Gastrocnemius medialis (tissue), 4 donors: ENCODE data around the gene LAMC3. TPM values are rescaled to one million over a fixed set of nuclear protein-coding genes. Genes with fewer than 3 reads are reported as not detected.

Experiments
- ATAC-seq, 2 donors: fragments of 150-250 bp; one replicate each; pipeline ENCODE4 v1.9.1; 2016
- DNase-seq, 2 donors: peaks; one replicate each; pipeline ENCODE4 v3.0.0-alpha.2; 2019
- H3K27ac ChIP-seq, 4 donors: fragments of 200-600 bp; sonication (generic); 1 replicate in 1 of 4; 2 replicates in 3 of 4; pipeline ENCODE4 v1.5.1; 2016 to 2018; ENCODE audit warnings: mild to moderate bottlenecking in 2 of 4, moderate library complexity in 1 of 4
- H3K27me3 ChIP-seq, 3 donors: fragments of 200-600 bp; sonication (generic) in 2 of 3; 1 replicate in 1 of 3; 2 replicates in 2 of 3; pipeline versions ENCODE4 v1.5.1 to v1.6.0; 2016 to 2019; ENCODE audit warnings: mild to moderate bottlenecking in 1 of 3, moderate library complexity in 1 of 3
- H3K36me3 ChIP-seq, 2 donors: fragments of 200-600 bp; sonication (generic) in 1 of 2; one replicate each; pipeline ENCODE4 v1.5.1; 2017 to 2018
- H3K4me1 ChIP-seq, 2 donors: fragments of 200-600 bp; sonication (generic) in 1 of 2; one replicate each; pipeline ENCODE4 v1.5.1; 2016 to 2017; ENCODE audit warnings: mild to moderate bottlenecking in 2 of 2
- H3K4me3 ChIP-seq, 4 donors: fragments of 200-600 bp; sonication (generic) in 3 of 4; 1 replicate in 1 of 4; 2 replicates in 3 of 4; pipeline ENCODE4 v1.5.1; 2016 to 2019; ENCODE audit warnings: mild to moderate bottlenecking in 2 of 4
- H3K9me3 ChIP-seq, 3 donors: fragments of 200-600 bp; sonication (generic) in 2 of 3; 1 replicate in 1 of 3; 2 replicates in 2 of 3; pipeline ENCODE4 v1.5.1; 2016 to 2019
- CTCF ChIP-seq, 5 experiments: fragments of 450-650 bp in 3 of 5; fragments of 200-600 bp in 2 of 5; sonication (generic) in 2 of 5; IDR thresholded peaks in 4 of 5; conservative IDR thresholded peaks in 1 of 5; 1 replicate in 4 of 5; 2 replicates in 1 of 5; pipeline ENCODE4 v1.5.1; 2016 to 2019; ENCODE audit warnings: antibody characterized with exemption in 5 of 5, mild to moderate bottlenecking in 3 of 5, moderate library complexity in 3 of 5
- POLR2A ChIP-seq, 2 donors: fragments of 450-650 bp; IDR thresholded peaks; one replicate each; pipeline ENCODE4 v1.6.1; 2017; ENCODE audit warnings: antibody characterized with exemption in 2 of 2, mild to moderate bottlenecking in 2 of 2, moderate library complexity in 2 of 2
- in situ Hi-C, 4 donors: fragments of 200-750 bp; cut with MboI; loops; one replicate each; pipeline versions ENCODE4 v1.15.0 to v1.8.0; 2017; ENCODE audit warnings: low sequenced_read_pairs in 4 of 4
- intact Hi-C: fragments of 100-400 bp; cut with DNase I; formaldehyde crosslinking; loops from one replicate; pipeline ENCODE4 v1.15.1; 2023; ENCODE audit warnings: low total_unique reads
- total RNA-seq, 4 donors: library from RNA; depleted of rRNA; stranded (reverse); fragments of >200 nt; gene quantifications; one replicate each; pipeline versions ENCODE4 v1.1.0 to v1.2.3, GENCODE V29; 2016

Gene LAMC3
- total RNA-seq, 4 donors from 2014 or later: 0.07 to 1.5 (median 0.72) TPM

- no peak for TF ChIP-seq CTCF (IDR thresholded peaks at IDR 0.05 in 4 of 5, conservative IDR thresholded peaks at IDR 0.05 in 1 of 5)
- no peak for TF ChIP-seq POLR2A (IDR thresholded peaks at IDR 0.05)
- Histone ChIP-seq H3K4me3 (no peak overlapping the region), H3K36me3 (no peaks in the 10 kb centered on the region), H3K27ac (no peak overlapping the region), H3K4me1 (peaks cover 0 to 4% of the 10 kb centered on the region in 2 donors), H3K9me3 (no peaks in the 10 kb centered on the region), H3K27me3 (no peaks in the 10 kb centered on the region)
- no peak for ATAC-seq
- DNase-seq: no peak
- intact Hi-C loops: no loop called here
- in situ Hi-C loops: no loop called here
Measured at GRCh38 chr9:131072871-131073237, 63.9 kb downstream of the LAMC3 start.

GRCh38 chr9:131076347-131077195 lies 67.6 kb downstream of the LAMC3 start:
- no peak for DNase-seq
- ATAC-seq: no peak
- no peaks in the 10 kb centered on the region for H3K9me3 ChIP-seq
- in situ Hi-C loops: no loop called here
- H3K27me3 ChIP-seq: no peaks in the 10 kb centered on the region
- H3K36me3 ChIP-seq: no peaks in the 10 kb centered on the region
- no peak overlapping the region for H3K27ac ChIP-seq
- H3K4me1 ChIP-seq: peaks cover 0 to 4% of the 10 kb centered on the region in 2 donors
- no peak overlapping the region for H3K4me3 ChIP-seq
- intact Hi-C loops: no loop called here
- TF ChIP-seq CTCF (IDR thresholded peaks at IDR 0.05 in 4 of 5, conservative IDR thresholded peaks at IDR 0.05 in 1 of 5) (no peak), POLR2A (IDR thresholded peaks at IDR 0.05) (no peak)

GRCh38 chr9:131078427-131079366 lies 69.7 kb downstream of the LAMC3 start:
- H3K9me3 ChIP-seq: no peaks in the 10 kb centered on the region
- intact Hi-C loops (no loop called here), in situ Hi-C loops (no loop called here)
- H3K27me3 ChIP-seq: no peaks in the 10 kb centered on the region
- no peaks in the 10 kb centered on the region for H3K36me3 ChIP-seq
- no peak overlapping the region for H3K4me3 ChIP-seq
- no peaks in the 10 kb centered on the region for H3K4me1 ChIP-seq
- DNase-seq: no peak
- no peak overlapping the region for H3K27ac ChIP-seq
- no peak for TF ChIP-seq CTCF (IDR thresholded peaks at IDR 0.05 in 4 of 5, conservative IDR thresholded peaks at IDR 0.05 in 1 of 5)
- TF ChIP-seq POLR2A (IDR thresholded peaks at IDR 0.05): no peak
- no peak for ATAC-seq

- Histone ChIP-seq H3K4me3 (no peak overlapping the region), H3K27ac (no peak overlapping the region), H3K9me3 (no peaks in the 10 kb centered on the region), H3K36me3 (no peaks in the 10 kb centered on the region), H3K4me1 (no peaks in the 10 kb centered on the region), H3K27me3 (peaks cover 0 to 2% (median 0%) of the 10 kb centered on the region in 3 donors)
- no peak for TF ChIP-seq CTCF (IDR thresholded peaks at IDR 0.05 in 4 of 5, conservative IDR thresholded peaks at IDR 0.05 in 1 of 5)
- TF ChIP-seq POLR2A (IDR thresholded peaks at IDR 0.05): no peak
- in situ Hi-C loops: no loop called here
- no peak for DNase-seq
- ATAC-seq: no peak
- intact Hi-C loops: no loop called here
Measured at GRCh38 chr9:131080589-131080988, 71.6 kb downstream of the LAMC3 start.
